ENCODE results near the gene DPM3. TPM values are rescaled to one million over a fixed set of nuclear protein-coding genes. Genes with fewer than 3 reads are reported as not detected.

Gene DPM3
- 100 to 1,000 TPM in 1 of 4 donors, 10 to 100 TPM in 3; 61.4 to 120 (median 71.2) TPM for total RNA-seq

GRCh38 chr1:155139895-155140629, at the start of gene DPM3:
Gene DPM3, minus strand, starts transcription at chr1:155140531. Its CDS starts 291 bp downstream, at chr1:155140240.
- no peak for TF ChIP-seq CTCF (IDR thresholded peaks at IDR 0.05; ENCODE audit: low read depth)

- TF ChIP-seq CTCF (IDR thresholded peaks at IDR 0.05; ENCODE audit: low read depth): no peak
These were observed 47.9 kb upstream of the DPM3 start for GRCh38 chr1:155188268-155188667.

GRCh38 chr1:155187456-155187891, 47.1 kb upstream of the DPM3 start:
- no peak for TF ChIP-seq CTCF (IDR thresholded peaks at IDR 0.05; ENCODE audit: low read depth)

GRCh38 chr1:155186794-155187455, 46.6 kb upstream of the DPM3 start:
- no peak for TF ChIP-seq CTCF (IDR thresholded peaks at IDR 0.05; ENCODE audit: low read depth)

- no peak for TF ChIP-seq CTCF (IDR thresholded peaks at IDR 0.05; ENCODE audit: low read depth)
These were observed 45.9 kb upstream of the DPM3 start for GRCh38 chr1:155186067-155186793.

- no peak for TF ChIP-seq CTCF (IDR thresholded peaks at IDR 0.05; ENCODE audit: low read depth)
These were observed 45.4 kb upstream of the DPM3 start for GRCh38 chr1:155185783-155186066.
